Activated T-cell treated with anti-CD3 and anti-CD28 coated beads, Interleukin-2, amount 50 U/mL, for 4 hours (primary cell): Measurements from ENCODE around the gene OR2V2. TPM values are rescaled to one million over a fixed set of nuclear protein-coding genes. Genes with fewer than 3 reads are reported as not detected.
"Not testable (repeated sequence)": the region's sequence is repeated elsewhere in the genome, so short reads cannot be mapped to it uniquely, and the experiment has no call there.

ENCODE experiments used
- ATAC-seq, 2 donors: fragments of 200-7000 bp; cut with Tn5 transposase; one replicate each; pipeline ENCODE4 v1.10.0; 2021
- DNase-seq: peaks from one replicate; pipeline ENCODE4 v3.0.0-alpha.2; 2020
- H3K27me3 Mint-ChIP-seq: one replicate; pipeline ENCODE4 v1.8.0; 2021; ENCODE audit warnings: low read depth, mixed read lengths
- H3K36me3 Mint-ChIP-seq: one replicate; pipeline ENCODE4 v1.8.0; 2022; ENCODE audit warnings: mixed read lengths; ENCODE audit not compliant: insufficient read depth
- H3K4me1 Mint-ChIP-seq: one replicate; pipeline ENCODE4 v1.8.0; 2021; ENCODE audit warnings: low read depth, mixed read lengths
- H3K4me3 Mint-ChIP-seq: one replicate; pipeline ENCODE4 v1.8.0; 2021; ENCODE audit warnings: mild to moderate bottlenecking, moderate library complexity, mixed read lengths
- H3K9me3 Mint-ChIP-seq: one replicate; pipeline ENCODE4 v1.8.0; 2021; ENCODE audit warnings: mixed read lengths
- total RNA-seq, 3 donors: library from RNA; stranded (reverse); gene quantifications; one replicate each; pipeline ENCODE4 v1.2.1, GENCODE V29; 2021

Gene OR2V2
- total RNA-seq, 3 donors from 2014 or later, result not detected

DNA sequence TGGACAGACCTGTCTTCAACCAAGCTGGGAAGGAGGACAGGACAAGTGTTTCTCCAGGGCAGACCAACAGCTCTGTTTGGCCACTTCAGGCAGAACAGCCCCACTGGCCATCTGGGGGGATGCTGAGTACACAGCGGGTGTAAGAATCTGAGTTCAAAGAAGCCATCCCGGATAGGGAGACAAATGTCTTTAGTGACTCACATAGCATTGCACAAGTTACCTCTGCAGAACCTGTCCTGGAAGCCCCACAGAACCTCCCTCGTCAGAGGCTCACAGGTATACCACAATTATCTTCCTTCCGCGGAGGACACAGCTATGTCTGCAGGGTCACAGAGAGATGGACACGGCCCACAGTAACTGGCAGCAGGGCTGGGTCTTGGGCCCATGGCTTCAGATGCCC, 2.0 kb downstream of the OR2V2 start:
- H3K9me3 Mint-ChIP-seq, result no peaks in the 10 kb centered on the region
- H3K36me3 Mint-ChIP-seq, result no peaks in the 10 kb centered on the region
- no peak overlapping the region for H3K4me3 Mint-ChIP-seq
- no peak for DNase-seq
- peaks cover 55% of the 10 kb centered on the region for H3K27me3 Mint-ChIP-seq
- no peak for ATAC-seq
- peaks cover 3% of the 10 kb centered on the region for H3K4me1 Mint-ChIP-seq

DNA sequence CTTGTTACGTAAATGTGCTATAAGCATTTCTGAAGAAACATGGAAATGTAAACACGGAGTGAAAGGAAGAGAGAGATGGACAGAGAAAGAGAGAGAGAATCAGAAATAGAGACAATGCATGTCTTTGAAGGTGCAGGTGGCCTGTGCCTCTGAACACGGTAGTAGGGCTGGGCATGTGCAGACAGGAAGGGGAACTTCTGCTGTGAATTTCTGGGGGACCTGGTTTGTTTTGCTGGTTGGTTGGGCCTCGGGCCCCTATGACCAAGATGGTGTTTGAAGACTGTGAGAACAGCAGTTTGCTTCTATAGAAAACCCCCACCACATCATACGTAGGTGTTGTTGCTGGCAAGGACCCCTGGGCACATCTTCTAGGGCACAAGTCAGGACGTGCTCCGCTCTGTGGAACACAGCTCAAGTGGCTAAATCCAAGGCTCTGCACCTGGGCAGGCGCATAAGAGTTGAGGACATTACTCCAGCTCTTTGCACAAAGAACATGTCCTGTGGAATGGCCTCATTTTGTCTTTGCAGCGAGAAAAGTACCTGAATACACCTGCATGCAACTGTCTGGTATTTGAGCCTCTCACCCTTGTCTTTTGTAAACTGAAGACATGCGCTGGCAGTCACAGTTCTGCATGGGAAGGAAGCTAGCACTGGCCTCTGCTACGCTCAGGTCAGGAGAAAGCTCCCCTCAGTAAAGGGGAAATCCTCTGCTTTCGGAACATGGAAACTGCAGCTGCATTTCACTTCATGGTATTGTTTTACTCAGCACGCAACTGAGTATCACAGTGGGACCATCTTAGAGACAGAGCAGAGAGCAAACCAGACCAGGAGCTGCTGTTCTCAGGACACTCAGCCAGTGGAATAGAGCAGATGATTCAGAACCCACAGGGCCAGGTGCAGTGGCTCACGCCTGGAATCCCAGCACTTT, 2.7 kb downstream of the OR2V2 start:
- H3K27me3 Mint-ChIP-seq, result peaks cover 54% of the 10 kb centered on the region

DNA sequence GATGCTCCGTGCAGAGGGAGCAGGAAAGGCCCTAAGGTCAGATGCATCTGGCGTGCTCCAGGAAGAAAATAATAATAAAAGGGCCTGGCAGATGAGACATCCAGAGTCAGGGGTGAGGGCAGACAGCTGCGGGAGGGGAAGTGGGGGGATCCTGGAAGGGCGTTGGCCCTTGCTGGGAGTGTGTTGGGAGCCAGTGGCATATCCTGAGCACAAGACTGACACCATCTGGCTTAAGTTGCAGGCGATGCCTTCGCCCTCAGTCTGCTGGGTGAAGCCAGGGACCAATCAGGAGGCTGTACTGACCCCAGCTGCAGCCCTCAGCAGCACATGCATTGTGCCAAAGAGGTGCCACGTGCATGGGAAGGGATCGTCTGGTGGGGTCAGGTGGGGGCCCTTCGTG, 3.8 kb downstream of the OR2V2 start:
- peaks cover 3% of the 10 kb centered on the region for H3K4me1 Mint-ChIP-seq
- ATAC-seq (no peak), DNase-seq (no peak)
- no peak overlapping the region for H3K4me3 Mint-ChIP-seq
- no peaks in the 10 kb centered on the region for H3K36me3 Mint-ChIP-seq
- no peaks in the 10 kb centered on the region for H3K9me3 Mint-ChIP-seq
- H3K27me3 Mint-ChIP-seq, result peaks cover 51% of the 10 kb centered on the region

More for the DNA sequence above, 2.7 kb downstream of the OR2V2 start:
- Mint-ChIP-seq H3K4me3 (no peak overlapping the region), H3K36me3 (no peaks in the 10 kb centered on the region), H3K9me3 (no peaks in the 10 kb centered on the region), H3K4me1 (peaks cover 3% of the 10 kb centered on the region)
- DNase-seq, result no peak
- ATAC-seq, result no peak

DNA sequence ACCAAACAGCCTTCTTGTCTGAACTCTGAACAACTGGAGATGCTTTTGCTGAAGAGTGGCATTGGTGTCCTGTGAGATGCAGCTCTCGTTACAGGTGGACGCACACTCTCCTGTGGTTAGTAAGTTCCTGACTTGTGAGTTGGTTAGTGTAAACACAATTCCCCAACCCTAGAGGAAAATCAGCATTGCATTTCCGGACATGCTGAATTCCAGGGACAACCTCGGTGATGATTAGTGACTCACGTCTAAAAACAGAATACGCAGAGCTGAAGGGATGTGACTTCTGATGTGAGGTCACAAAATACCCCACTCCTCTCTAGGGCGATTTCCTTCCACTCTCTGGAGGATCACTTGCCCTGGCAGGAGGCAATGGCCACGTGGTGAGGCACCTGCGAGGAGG, 5.0 kb downstream of the OR2V2 start:
- H3K27me3 Mint-ChIP-seq, result peaks cover 42% of the 10 kb centered on the region
- H3K36me3 Mint-ChIP-seq, result no peaks in the 10 kb centered on the region
- H3K9me3 Mint-ChIP-seq, result no peaks in the 10 kb centered on the region
- ATAC-seq, result no peak
- DNase-seq, result no peak
- peaks cover 3% of the 10 kb centered on the region for H3K4me1 Mint-ChIP-seq
- H3K4me3 Mint-ChIP-seq, result no peak overlapping the region

DNA sequence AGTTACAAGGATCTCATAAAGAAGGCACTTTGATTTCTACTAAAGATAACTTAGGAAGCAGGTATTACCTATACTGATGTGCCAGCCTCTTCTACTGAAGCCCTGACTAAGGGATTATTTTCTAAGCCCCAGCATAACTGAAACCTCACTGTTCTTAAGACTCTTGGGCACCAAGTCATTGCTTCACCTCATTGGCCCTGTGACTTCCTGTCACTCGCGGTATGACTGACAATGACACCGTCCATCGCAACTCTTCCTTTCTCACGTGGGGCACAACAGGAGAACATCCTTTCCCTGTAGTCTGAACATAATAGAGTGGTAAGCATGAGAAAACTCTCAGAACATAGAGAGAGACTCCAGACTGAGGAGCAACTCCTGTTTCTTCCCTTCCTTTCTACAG, 6.4 kb downstream of the OR2V2 start:
- Mint-ChIP-seq H3K36me3 (no peaks in the 10 kb centered on the region), H3K4me3 (no peak overlapping the region), H3K27me3 (peaks cover 36% of the 10 kb centered on the region), H3K4me1 (peaks cover 3% of the 10 kb centered on the region), H3K9me3 (no peaks in the 10 kb centered on the region)
- DNase-seq, result no peak
- peak in 1 of 2 donors; percentile 84 for ATAC-seq

DNA sequence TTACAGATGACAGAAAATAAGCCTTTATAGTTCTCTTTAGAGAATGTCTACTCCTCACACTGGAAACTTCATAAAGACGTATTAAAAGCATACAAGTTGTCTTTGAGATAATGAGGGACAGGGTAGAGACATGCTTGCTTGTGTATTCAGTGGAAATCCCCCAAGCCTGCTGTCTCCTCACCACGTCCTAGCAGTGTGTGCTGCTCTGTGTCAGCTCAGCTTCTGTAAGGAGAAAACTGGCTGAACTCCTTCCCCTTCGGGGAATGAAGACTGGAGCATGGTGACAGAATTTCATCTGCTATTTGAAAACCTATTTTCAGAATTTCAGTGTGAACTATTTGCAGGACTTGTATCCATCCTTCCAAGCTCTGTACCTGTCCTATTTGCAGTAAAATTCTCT, 9.4 kb downstream of the OR2V2 start:
- Mint-ChIP-seq H3K4me1 (peaks cover 17% of the 10 kb centered on the region), H3K9me3 (no peaks in the 10 kb centered on the region), H3K36me3 (no peaks in the 10 kb centered on the region), H3K4me3 (no peak overlapping the region), H3K27me3 (peaks cover 11% of the 10 kb centered on the region)
- DNase-seq (no peak), ATAC-seq (no peak)

DNA sequence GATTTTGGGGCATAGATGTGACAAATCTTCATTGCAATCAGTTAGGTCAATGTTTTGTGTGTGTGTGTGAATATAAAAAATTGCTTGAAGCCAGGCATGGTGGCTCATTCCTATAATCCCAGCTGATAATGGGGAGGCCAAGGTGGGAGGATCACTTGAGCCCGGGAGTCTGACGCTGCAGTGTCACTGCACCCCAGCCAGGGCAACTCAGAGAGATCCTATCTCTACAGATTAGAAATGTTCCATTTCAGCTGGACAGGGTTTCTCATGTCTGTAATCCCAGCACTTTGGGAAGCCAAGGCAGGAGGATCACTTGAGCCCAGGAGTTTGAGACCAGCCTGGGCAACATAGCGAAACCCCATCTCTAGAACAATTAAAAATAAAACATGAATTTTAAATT, 11.5 kb downstream of the OR2V2 start:
- peaks cover 13% of the 10 kb centered on the region for H3K27me3 Mint-ChIP-seq
- H3K36me3 Mint-ChIP-seq, result no peaks in the 10 kb centered on the region
- H3K4me1 Mint-ChIP-seq, result peaks cover 24% of the 10 kb centered on the region
- no peak overlapping the region for H3K4me3 Mint-ChIP-seq
- no peak for DNase-seq
- ATAC-seq, result no peak
- H3K9me3 Mint-ChIP-seq, result peaks cover 2% of the 10 kb centered on the region

DNA sequence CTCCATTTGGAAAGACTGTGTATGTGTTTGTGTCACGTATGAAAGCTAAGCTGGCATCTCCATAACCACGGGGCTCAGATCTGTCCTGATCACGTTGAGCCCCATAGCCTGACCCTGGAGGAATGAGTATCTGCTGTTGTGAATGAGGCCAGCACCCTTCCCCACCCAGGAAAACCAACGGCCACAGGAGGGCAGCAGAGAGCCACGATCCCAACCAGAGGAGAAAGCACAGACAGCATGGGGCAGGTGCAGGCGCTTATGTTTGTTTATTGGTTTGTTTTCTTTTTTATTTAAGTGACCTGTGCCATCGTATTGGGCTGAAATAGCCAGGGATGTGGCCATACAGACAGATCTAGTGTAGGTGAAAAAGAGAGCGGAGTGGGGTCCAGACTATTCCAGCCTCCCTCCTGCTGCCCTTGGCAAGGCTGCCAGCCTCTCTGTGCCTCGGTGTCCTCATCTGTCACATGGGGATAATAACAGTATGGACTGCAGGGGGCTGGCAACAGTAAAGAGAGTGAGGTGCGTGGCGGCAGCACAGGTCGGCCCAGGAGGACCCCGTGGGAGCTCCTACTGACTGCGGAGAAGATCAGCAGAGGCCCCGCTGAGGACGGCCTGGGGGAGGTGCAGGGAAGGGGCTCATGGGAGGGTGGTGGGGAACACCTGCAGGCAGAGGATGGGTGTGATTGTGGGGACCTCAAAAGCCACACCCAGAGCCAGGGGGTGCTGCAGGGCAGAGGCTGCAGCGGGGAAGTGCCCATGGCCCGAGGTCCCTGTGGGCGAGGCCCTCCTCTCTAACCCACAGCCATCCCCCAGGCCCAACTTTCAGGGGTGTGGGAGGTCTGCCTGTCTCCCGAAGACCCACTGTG, 12.1 kb downstream of the OR2V2 start:
- Mint-ChIP-seq H3K36me3 (no peaks in the 10 kb centered on the region), H3K9me3 (peaks cover 3% of the 10 kb centered on the region), H3K4me1 (peaks cover 21% of the 10 kb centered on the region), H3K4me3 (peak overlapping the region; percentile 75), H3K27me3 (peaks cover 18% of the 10 kb centered on the region)
- DNase-seq (peak; percentile 94), ATAC-seq (peak; percentile 72 to 75)

DNA sequence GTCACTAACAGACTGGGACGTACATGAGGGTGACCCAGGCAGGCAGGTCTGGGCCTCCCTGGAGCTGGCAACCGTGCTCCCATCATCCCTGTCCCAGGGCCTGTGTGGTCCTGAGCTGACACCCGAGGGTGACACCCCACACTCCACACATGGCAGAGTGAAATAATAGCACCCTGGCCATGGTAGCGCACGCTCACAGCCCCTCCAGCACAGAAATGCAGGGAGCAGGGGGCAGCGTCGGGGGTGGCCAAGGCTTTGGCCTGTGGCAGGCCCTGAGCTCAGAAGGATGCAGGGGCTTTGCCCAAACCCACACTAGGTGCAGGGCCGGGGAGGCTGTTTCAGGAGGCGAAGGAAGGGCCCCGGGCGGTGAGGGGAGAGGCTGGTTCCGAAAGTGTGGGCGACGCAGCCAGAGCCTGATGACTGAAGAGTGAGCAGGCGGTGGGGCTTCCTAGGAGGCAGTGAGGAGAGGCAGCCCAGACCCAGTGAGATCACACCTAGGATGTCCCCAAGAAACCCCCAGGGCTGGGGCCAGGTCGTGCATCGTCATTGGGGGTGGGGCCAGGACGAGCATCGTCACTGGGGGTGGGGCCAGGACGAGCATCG, 12.9 kb downstream of the OR2V2 start:
- ATAC-seq (peak; percentile 93), DNase-seq (peak; percentile 75)
- Mint-ChIP-seq H3K4me1 (peaks cover 21% of the 10 kb centered on the region), H3K4me3 (peak overlapping the region; percentile 71), H3K27me3 (peaks cover 22% of the 10 kb centered on the region), H3K9me3 (peaks cover 3% of the 10 kb centered on the region), H3K36me3 (no peaks in the 10 kb centered on the region)

DNA sequence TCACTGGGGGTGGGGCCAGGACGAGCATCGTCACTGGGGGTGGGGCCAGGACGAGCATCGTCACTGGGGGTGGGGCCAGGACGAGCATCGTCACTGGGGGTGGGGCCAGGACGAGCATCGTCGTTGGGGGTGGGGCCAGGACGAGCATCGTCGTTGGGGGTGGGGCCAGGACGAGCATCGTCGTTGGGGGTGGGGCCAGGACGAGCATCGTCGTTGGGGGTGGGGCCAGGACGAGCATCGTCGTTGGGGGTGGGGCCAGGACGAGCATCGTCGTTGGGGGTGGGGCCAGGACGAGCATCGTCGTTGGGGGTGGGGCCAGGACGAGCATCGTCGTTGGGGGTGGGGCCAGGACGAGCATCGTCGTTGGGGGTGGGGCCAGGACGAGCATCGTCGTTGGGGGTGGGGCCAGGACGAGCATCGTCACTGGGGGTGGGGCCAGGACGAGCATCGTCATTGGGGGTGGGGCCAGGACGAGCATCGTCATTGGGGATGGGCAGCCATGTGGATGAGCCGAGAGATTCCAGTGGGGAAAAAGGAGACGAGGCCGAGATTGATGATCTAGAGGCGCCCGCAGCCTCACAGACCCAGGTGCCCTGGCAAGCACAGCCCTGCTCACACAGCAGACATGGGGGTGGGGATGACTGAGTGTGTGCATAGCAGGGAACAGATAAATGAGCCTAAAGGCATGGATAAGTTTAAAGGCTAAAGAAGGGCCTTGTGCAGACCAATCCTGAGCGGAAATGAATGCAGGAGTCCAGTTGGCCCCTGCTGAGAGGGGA, 13.6 kb downstream of the OR2V2 start:
- ATAC-seq, result peak; percentile 16 to 19
- H3K36me3 Mint-ChIP-seq, H3K9me3 Mint-ChIP-seq: not testable (repeated sequence)
- peak overlapping the region; percentile 69 for H3K4me3 Mint-ChIP-seq
- H3K27me3 Mint-ChIP-seq, result peaks cover 29% of the 10 kb centered on the region
- peak; percentile 39 for DNase-seq
- H3K4me1 Mint-ChIP-seq, result peaks cover 22% of the 10 kb centered on the region

DNA sequence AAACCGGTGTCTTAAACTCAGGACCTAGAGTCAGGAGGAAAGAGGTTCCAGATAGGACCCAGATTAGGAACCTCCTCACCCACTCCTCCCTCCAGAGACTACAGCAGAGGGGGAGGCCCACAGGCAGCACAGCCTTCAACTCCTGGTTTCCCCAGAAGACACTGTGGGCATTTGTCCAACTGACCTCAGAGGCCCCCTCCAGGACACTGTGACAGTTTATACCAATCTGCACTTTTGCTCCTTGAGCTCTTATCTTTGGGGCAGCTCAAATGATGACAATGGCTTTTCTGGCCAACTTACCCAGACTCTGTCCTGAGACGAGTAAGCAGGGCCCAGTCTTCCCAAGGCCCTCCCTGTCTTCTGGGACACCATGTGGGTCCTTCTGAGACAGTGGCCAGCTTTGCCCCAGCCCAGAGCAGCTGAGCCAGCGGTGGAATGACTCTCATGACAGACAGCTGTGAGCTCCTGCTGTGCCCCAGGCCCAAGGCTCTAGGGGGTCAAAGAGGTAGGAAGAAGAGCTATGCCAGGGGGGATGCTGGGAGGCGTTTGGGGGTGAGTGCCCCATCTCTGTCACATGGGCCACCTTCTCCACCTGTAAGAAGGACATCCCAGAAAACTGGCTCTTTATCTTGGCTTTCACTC, 14.3 kb downstream of the OR2V2 start:
- DNase-seq (no peak), ATAC-seq (no peak)
- H3K4me3 Mint-ChIP-seq, result peak overlapping the region; percentile 69
- peaks cover 3% of the 10 kb centered on the region for H3K9me3 Mint-ChIP-seq
- peaks cover 36% of the 10 kb centered on the region for H3K27me3 Mint-ChIP-seq
- peaks cover 26% of the 10 kb centered on the region for H3K4me1 Mint-ChIP-seq
- H3K36me3 Mint-ChIP-seq, result peaks cover 2% of the 10 kb centered on the region

DNA sequence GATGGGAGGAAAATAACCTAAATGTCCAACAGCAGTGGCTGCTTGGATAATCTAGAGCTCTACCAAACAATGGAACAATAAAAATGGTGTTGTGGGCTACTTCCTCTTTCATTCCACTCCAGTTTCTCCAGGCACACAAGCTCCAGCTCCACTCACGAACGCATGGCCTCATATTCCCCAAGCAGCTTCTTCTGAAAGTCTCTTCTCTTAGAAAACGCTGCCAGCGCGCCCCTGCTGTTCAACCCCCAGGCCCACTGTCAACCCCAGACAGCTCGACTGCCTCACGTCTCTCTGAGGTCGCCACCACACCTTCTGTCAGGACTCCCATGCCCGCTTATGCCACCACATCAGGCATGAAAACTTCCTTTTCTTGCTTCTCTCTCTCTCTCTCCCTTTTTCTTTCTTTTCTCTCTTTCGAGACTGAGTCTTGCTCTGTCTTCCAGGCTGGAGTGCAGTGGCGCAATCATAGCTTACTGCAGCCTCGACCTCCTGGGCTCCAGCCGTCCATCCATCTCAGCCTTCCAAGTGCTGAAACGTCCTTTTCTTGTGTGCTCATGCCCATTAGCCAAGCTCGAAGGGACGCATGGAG, 16.2 kb downstream of the OR2V2 start:
- Mint-ChIP-seq H3K36me3 (peaks cover 2% of the 10 kb centered on the region), H3K4me1 (peaks cover 35% of the 10 kb centered on the region), H3K9me3 (peaks cover 3% of the 10 kb centered on the region), H3K27me3 (peaks cover 52% of the 10 kb centered on the region), H3K4me3 (peak overlapping the region; percentile 0)
- ATAC-seq (no peak), DNase-seq (no peak)
